ENCODE data around the gene FAM120A.

The FAM120A gene

GRCh38 chr9:93612052-93612795, 160.7 kb downstream of the FAM120A start:
- DNase-seq (ENCODE audit: low spot score) (no peak), FAIRE-seq (no peak)

GRCh38 chr9:93612796-93613154, 161.3 kb downstream of the FAM120A start:
- DNase-seq (ENCODE audit: low spot score) (no peak), FAIRE-seq (no peak)

GRCh38 chr9:93613174-93613573, 161.7 kb downstream of the FAM120A start:
- no peak for FAIRE-seq

GRCh38 chr9:93613791-93614190, 162.3 kb downstream of the FAM120A start:
- DNase-seq (ENCODE audit: low spot score): no peak
- FAIRE-seq: no peak

More at GRCh38 chr9:93613174-93613573, 161.7 kb downstream of the FAM120A start:
- DNase-seq (ENCODE audit: low spot score): no peak

- DNase-seq (ENCODE audit: low spot score) (no peak), FAIRE-seq (no peak)
Measured at GRCh38 chr9:93614830-93615468, 163.5 kb downstream of the FAM120A start.

Measured in RCC 7860 (cell line).